HG03354 (cell line): ENCODE results near the gene MED12L.
A peak's percentile ranks its signal among the peaks of the same experiment; 100 is the strongest.

Experiments used
- ATAC-seq: cut with Tn5 transposase; IDR thresholded peaks from one replicate; pipeline ENCODE4 v1.9.1; 2021; ENCODE audit warnings: mild to moderate bottlenecking; ENCODE audit not compliant: unreplicated experiment, poor library complexity, severe bottlenecking

Gene MED12L

DNA sequence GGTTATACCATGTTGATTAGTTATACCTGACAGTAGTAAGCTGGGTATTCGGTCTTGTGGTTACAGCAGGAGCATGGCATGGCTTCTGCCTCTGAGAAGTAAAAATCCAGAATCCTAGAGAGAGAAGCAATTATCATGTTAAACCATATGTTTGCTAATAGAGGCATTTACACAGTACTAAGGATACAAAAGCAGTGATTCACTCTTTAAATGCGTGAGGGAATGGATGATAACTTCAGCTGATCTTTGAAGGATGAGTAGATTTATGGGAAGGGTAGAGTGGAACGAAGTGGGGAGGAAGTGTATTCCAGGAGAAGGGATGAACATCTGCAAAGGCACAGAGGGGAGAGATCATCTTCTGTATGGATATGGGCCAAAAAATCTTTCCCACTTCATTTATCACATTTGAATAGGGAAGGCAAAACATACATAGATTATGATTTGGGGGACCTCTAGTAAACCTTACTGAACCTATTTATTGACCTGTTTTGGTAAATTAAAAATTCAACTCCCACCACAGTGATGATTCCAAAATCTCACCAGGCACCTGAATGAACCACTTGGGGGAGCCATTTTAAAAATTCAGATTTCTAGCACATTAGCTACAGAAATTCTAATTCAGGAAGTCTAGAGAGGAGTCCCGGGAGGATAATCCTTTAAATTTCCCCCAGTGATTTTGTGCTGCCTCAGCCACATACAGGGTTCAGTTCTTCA is 340.3 kb downstream of the MED12L start:
- peak; percentile 30 for ATAC-seq

DNA sequence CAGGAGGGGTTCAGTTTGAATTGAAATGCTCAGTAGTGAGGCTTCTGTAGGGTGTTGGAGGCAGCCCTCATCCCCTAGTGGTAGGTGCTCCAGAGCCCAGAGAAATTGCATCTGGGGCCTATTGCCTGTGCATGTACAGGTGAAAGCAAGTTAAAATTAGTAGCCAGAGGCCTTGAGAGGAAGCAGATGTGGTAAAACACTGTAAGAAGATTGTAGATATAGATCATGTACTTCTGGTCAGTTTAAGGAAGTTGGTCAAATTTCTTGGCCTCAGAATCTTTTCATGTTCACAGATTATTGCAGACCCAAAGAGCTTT is 340.8 kb downstream of the MED12L start:
- ATAC-seq = peak; percentile 83

DNA sequence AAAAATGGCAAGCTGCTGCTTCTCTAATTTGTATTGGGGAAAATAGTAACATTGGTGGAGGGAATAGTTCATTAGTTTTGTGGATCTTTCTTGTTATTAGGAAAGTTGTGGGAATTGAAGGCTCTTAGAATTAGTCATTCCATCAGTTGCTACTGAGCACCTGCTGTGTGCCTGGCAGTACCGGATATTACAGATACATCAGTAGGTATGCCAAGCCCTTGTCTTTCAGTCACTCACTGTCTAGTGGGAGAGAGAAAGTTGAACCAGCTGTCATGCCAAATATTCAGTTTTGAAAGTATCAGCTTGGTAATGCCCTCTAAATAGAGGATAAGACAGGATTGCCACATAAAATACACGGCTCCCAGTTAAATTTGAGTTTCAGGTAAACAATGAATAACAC is 342.9 kb downstream of the MED12L start:
- no peak for ATAC-seq

DNA sequence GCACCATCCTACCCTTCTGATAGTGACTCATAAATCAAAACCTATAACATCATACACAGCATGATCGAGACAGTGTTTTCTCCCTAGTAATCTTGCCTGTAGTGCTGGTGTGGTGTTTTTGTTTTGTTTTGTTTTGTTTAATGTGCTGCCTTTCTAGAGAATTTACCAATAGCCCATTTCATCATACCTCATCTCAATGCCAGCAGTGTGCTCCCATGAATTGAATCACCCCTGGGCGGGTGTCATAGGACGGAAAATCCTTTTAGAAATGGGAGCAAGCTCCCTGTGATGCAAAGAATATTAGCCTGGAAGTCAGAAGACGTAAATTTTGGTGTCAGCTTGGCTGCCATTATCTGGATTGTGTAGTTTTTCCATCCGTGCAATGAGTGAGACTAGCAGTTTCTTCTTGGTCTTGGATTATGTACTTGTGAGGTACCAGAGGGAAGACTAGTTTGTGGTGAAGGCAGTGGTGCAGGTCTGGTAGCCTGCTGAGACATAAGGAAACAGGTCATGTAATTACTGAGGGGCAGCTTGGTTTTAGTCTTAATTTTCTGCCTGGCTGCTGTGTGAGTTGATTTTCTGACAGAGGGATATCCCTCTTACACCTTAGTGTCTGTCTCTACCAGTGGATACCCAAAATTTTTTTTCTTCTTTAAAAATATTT is 345.5 kb downstream of the MED12L start:
- ATAC-seq = no peak

DNA sequence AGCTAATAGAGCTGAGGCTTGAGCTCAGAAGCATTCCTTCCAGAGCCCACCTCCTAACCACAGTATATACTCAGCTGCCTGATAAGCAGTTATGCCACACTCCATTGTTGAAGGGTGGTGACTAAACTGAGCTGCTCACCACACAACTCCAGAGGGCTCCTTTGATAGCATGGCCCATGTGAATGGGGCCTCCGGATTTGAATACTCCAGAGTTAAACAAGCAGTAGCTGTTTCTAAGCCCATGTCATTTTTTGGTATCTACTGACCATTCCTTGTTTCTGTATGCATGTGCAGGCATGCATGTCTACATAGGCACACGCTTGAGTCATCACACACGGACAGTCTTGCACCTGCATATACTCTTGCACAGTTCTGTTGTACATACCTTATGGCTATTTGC is 346.5 kb downstream of the MED12L start:
- ATAC-seq = no peak

DNA sequence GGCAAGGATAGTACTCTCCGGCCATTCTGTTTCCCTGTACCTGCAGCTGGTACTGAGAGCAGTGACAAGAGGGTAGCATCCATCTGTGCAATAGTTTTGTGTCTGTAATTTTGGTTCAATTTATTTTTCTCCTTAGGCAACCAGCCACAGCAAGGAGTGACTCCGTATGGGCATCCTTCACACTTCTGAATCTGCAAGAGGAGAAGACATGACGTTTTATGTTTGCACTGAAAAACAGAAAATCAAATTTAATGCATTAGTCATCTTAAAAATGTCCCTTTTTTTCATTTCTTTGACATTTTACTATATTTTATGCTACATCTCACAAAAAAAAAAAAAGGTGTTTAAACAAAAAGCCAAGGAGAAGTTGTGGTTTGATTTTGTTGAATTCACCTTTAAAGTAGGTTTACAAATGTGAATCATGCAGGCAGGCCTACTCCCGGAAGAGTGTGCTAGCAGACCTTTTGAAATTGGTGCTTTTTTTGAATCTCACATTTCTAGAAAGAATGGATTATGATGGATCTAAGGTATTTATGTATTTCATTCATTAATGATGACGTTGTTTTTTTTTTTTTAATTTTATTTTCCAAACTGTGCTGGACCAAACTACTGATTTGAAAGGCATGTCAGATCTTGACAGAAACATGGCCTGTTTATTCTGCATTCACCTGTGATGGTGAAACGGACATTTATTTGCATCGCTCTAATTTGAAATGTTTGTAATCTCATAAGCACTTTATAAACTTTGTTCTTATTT is 347.3 kb downstream of the MED12L start:
- no peak for ATAC-seq

DNA sequence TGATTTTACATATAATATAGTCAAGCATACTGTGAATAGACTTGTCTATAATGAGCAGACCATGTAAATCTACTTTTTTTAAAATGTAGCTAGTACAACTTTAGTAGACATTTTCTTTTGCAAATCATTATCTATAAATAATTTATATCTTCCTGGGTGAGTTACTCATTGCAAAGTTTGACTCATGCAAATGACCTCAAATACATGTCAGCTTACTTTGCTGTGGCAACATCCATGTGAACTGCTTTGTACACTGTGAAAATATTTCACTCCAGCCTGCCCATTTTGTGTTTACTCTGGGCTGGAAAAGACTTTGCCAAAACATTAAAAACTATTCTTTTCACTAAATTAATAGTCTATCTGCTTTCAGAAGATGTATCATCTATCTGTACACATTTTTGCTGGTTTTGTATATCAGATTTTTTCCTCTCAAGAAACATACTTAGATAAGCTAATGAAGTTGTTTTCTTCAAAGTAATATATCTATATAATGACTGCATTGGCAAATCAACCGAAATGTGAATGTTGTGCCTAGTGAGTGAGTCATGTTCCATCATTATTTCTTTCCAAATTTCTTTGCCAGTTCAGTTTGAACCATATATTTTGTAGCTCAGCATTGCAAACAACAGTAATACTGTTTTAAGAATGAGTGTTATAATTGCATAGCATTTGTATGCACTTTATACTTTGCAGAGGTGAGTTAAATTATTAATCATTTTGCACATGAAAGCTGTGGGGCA is 348.9 kb downstream of the MED12L start:
- peak; percentile 83 for ATAC-seq

DNA sequence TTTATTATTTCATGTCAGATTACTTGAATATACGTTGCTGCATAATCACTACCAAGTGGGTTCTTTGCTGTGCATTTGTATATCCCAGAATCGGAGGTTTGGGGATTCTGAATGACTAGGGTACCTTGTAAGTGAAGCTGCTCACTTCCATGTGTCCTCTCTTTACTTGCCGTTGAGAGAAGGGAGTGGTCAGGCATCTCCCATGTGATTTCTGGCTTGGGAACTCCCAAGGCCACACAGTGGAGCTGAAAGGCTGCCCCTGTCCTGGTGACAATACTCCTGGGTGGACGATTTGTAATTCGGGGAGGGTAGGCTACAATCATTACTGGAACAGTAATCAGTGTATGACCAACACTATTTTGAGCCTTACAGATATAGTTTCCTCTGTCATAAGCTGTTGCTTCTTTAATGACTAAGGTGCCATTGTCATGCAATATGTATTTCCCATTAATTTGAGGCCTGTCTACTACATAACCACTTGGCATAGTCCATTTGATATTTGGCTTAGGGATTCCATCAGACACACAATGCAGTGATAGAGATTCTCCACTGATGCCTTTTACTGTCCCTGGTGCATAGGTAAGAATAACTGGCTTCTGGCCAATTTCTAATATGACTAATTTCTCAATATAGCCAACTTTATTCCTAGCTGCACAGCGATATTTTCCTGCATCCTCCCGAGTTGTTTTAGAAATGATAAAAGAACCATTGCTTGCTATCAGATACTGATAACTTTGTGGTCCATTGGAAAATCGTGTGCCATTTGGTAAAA is 351.4 kb downstream of the MED12L start:
- ATAC-seq = no peak

DNA sequence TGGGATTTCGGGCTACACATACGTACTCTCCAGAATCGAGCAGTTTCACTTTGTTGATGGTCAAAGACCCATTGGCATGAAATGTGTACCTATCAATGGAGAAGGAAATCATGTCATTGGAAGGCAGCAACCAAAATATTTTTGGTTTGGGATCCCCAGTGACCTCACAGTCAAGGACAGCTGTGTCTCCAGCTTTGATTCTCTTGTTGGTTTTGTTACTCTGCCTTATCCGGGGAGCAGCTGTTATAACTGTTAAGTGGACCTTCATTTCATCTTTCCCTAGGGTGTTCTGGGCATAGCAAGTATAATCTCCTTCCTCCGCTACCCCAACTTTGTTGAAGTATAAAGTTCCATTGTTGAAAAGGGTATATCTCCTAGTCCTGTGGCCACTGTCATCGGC is 352.4 kb downstream of the MED12L start:
- ATAC-seq = no peak

DNA sequence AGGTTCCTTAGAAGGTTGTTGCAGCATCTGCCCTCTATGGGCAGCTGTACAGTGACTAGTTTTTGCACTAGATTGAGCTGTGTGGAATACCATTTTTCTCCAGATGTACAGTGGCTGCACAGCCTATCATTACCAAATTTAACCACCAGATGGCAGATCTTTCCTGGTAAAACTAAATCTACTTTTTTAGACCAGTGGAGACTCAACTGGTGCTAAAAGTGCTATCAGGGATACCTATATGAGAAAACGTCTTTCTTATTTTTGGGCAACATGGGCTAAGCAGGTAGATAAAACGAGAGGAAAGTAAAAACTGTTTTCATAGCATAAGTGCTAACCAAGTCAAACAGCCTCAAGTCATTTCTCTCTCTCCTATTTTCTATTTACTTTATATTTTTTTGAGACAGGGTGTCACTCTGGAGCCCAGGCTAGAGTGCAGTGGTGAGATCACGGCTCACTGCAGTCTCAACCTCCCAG is 354.2 kb downstream of the MED12L start:
- peak; percentile 84 for ATAC-seq

DNA sequence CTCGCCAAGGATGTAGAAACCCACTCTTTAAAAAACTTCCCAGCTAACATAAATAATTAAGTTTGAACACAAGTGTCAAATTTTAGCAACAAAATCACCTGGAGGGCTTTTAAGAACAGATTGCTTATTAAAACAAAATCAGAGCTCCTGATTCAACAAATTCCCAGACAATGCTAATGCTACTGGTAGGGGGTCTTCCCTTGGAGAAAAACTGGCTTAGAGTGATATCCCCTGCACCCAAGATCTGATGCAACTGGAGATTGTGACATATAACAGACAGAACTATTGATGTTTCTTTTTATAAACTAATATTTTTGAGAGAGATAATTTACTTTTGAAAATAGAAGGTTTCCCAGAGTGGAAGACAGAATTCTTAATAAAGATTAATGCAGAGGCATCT is 355.5 kb downstream of the MED12L start:
- no peak for ATAC-seq

DNA sequence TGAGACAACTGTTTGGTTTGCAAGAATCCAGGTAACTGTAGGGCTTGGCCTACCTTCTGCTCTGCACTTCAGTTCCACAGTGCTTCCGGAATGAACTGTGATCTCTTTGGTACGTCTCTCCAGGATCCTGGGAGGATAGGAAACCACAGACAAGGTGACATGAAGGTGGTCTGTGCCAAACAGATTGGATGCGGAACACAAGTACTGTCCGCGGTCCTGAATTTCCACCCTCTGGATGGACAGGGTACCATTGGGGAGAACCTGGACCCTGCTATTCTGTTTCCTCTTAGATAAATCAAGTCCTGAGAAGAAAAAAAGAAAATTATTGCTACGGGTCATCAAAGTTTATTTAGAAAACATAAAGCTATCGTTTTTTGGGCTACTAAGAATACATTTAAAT is 358.1 kb downstream of the MED12L start:
- no peak for ATAC-seq

DNA sequence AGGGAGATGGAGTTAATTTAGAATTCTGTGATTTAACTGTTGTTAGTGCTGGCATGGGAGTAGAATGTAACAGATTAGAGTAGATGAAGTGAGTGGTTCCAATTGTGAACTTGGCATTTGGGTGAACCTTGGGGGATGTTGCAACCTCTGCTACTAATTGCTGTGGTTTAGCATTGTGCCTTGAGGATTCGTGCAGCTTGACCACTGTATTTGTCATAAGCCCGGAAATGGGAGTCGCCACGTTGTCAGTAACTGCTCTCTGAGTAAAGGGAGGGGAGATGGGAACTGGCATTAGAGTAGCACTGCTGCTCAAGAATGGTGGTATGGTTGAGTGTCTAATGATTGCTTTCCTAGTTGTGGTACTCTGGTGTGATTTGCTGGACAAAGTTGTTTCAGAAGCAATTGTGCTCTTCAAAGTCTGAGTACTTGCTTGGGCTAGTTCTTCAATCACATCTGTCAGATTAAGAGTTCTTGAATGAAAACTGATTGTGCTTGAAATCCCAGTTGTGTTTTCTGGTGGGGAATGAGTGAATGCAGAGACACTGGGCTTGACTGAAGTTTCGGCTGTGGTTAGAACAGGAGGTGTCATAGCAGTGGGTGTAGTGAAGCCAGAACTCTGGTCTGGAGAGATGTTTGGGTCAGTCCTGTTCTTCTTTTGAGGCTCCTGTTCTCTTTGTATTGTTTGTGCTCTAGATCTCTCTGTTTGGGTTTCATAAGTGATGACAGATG is 360.0 kb downstream of the MED12L start:
- ATAC-seq = no peak

DNA sequence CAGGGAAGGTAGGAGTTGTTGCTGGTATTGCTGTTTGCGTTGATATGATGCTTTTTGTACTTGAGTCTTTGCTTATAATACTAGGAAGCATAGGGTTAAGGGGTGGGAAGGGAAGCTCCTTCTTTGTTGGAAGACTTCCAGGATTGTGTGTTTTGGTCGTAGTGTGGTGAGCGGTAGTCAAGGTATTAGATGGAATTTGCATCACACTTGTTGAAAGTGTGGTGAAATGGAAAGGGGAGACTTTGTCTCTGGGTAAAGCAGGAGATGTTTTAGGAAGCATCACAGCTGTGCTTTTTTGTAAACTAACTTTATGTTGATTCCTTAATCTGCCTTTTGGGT is 360.5 kb downstream of the MED12L start:
- no peak for ATAC-seq

DNA sequence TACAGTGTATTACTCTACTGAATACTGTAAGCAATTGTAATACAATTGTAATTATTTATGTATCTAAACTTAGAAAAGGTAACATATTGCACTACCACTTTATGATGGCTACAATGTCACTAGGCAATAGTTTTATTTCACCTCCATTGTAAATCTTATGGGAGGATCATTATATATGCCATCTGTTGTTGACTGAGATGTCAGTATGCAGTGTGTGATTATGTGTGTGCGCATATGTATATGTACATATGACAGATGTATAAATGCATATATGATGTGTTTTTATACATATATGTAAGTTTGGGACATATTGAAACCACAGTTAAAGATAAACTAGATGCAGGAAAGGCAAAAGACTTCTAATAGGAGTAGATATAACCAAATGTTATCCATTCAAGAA is 366.9 kb downstream of the MED12L start:
- no peak for ATAC-seq

DNA sequence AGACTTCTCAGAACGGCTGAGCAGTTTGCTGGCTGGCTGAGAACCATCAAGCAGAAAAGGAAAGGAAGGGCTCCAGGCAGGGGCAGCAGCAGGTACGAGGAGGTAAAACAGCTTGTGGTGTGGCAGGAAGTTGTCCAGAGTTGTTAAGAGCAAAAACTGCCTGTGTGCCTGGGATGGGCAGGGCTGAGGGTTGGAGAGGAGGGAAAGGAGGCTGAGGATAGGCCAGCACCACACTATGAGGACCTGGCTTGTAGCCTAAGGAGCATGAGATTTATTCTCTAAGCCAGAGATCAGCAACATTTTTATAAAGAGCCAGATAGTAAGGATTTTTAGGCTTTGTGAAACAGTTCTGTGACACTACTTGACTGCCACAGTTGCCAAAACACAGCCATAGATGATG is 367.4 kb downstream of the MED12L start:
- ATAC-seq = no peak

DNA sequence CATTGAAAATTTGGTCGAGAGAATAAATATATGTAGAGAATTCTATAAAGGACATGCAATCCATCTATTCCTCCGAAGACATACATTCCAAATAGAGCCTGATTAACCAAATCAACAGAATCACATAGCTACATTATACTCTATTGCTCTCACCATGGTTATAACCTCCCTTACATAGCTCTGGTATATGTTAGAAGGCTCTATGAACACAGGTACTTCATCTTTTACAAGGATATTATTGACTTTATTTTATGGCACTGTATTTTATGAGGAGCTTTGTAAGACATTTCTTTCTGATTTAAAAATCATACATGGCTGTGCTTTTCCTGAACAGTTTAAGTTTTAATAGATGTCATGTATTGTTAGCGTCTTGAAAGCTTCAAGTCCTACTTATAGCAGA is 370.6 kb downstream of the MED12L start:
- ATAC-seq = no peak

DNA sequence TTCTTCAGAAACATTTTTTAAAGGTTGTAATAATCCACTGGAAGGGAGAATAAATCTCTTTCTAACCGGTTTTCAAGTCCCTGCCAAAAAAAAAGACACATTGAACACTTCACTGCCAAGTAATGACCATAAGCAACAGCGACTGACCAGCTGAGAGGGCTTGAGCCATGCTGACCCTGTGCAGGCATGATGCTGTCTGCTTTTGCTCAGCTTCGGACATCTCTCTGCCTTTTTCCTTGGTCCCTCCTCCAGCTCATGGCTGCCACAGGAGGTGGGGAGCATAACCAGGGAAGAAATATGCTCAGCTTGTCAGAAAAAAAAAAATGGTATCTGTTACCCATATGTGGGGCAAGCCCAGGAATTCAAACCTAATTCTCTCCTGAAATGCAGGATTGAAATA is 373.9 kb downstream of the MED12L start:
- no peak for ATAC-seq

DNA sequence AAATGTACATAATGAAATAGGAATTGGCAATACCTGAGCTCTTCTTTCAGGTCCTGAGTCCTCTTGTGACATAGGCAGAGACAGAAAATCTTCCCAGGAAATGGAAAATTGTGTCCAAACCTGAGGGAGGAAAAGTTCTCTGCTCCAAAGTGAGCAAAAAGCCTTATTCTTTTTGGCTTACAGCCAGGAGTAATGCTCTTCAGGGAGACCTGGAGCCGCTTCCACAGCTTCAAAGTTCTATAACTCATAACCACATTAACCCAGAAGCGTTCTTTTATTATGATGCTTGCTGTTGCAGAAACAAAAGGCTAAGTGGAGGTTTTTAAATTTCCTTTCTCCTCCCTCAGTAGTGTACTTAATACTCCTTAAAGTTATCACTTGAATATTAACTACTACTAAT is 374.8 kb downstream of the MED12L start:
- ATAC-seq = no peak
